ENCODE data around the gene RABGAP1L. TPM values are rescaled to one million over a fixed set of nuclear protein-coding genes. Genes with fewer than 3 reads are reported as not detected.
"Not testable (repeated sequence)": the region's sequence is repeated elsewhere in the genome, so short reads cannot be mapped to it uniquely, and the experiment has no call there.

RABGAP1L gene
- total RNA-seq, 1 donor from 2014 or later = 83.9 TPM

DNA sequence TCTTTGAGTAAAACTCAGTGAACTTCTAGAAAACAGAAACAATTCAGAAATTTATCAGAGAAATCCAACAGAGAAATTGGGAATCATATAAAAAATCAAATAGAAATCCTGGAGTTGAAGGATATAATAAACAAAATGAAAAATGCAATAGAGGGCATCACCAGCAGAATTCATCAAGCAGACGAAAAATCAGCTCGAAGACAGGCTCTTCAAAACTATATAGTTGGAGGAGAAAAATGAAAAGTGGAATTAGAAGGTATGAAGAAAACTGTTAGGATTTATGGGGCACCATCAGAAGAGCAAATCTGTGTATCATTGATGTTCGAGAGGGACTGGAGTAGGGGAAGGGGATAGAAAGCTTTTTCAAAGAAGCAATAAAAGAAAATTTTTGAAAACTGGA, 167.0 kb downstream of the RABGAP1L start:
- ATAC-seq = no peak
- Histone ChIP-seq H3K27ac (no peak overlapping the region), H3K36me3 (no peaks in the 10 kb centered on the region), H3K9me3 (peaks cover 13% of the 10 kb centered on the region), H3K4me1 (no peaks in the 10 kb centered on the region), H3K27me3 (ENCODE audit: low read depth) (no peaks in the 10 kb centered on the region), H3K4me3 (no peak overlapping the region)
- TF ChIP-seq, protein P1, sequence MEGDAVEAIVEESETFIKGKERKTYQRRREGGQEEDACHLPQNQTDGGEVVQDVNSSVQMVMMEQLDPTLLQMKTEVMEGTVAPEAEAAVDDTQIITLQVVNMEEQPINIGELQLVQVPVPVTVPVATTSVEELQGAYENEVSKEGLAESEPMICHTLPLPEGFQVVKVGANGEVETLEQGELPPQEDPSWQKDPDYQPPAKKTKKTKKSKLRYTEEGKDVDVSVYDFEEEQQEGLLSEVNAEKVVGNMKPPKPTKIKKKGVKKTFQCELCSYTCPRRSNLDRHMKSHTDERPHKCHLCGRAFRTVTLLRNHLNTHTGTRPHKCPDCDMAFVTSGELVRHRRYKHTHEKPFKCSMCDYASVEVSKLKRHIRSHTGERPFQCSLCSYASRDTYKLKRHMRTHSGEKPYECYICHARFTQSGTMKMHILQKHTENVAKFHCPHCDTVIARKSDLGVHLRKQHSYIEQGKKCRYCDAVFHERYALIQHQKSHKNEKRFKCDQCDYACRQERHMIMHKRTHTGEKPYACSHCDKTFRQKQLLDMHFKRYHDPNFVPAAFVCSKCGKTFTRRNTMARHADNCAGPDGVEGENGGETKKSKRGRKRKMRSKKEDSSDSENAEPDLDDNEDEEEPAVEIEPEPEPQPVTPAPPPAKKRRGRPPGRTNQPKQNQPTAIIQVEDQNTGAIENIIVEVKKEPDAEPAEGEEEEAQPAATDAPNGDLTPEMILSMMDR (IDR thresholded peaks at IDR 0.05) = no peak
- intact Hi-C loops (cut with DNase I) = no loop called here
- no peak for DNase-seq

DNA sequence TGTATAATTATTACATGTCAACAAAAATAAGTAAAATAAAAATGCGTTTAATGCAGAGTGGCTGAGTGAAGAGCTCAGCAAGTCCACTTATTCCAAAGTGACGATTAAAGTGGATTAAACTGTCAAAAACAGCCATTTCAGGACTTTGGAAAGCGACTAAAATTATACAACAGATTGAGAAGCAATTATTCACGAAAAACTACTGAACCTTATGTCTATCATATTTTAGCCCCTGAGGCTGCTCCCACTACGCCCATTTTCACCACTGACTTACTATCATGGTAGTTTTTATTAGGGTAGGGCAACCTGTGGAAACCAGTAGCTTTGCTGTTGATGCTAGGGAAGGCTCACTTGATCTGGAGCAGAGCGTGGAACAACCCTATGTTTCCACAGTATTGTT, 174.1 kb downstream of the RABGAP1L start:
- TF ChIP-seq, protein P1 (IDR thresholded peaks at IDR 0.05) = no peak
- intact Hi-C loops (cut with DNase I) = no loop called here
- H3K9me3 ChIP-seq = no peaks in the 10 kb centered on the region
- DNase-seq = no peak
- H3K4me1 ChIP-seq = no peaks in the 10 kb centered on the region
- H3K27ac ChIP-seq = no peak overlapping the region
- ATAC-seq = no peak
- H3K4me3 ChIP-seq = no peak overlapping the region
- no peaks in the 10 kb centered on the region for H3K36me3 ChIP-seq
- H3K27me3 ChIP-seq (ENCODE audit: low read depth) = no peaks in the 10 kb centered on the region

DNA sequence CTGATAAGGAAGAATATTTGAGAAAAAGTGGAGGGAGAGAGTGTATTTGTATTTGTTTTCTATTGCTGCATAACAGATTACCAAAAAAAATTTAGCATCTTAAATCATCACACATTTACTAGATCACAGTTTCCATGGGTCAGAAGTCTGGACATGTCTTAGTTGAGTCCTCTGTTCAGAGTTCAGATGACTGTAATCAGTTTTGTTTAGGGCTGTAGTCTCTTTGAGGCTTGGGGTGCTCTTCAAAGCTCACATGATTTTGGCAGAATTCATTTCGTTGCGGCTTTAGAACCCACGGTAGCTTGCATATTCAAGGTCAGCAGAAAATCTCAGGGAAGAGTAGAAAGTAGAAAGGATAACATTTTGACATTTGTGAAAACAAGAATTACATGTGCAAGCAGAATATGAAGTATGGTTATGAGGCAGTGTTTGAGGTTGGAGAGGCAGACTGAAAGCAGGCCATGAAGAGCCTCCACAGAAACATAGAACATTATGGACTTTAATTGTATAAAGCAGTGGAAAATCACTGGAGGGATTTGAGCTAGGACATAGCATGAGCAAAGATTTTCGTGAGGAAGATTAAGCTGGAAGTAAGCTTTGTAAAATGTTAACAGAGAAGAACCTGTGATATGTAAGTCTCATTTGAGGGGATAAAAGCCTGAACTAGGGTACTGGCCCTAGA, 177.8 kb downstream of the RABGAP1L start:
- Histone ChIP-seq H3K36me3 (no peaks in the 10 kb centered on the region), H3K27me3 (ENCODE audit: low read depth) (no peaks in the 10 kb centered on the region), H3K27ac (no peak overlapping the region), H3K9me3 (no peaks in the 10 kb centered on the region), H3K4me1 (no peaks in the 10 kb centered on the region), H3K4me3 (no peak overlapping the region)
- ATAC-seq (no peak), DNase-seq (no peak)
- TF ChIP-seq, protein P1 (IDR thresholded peaks at IDR 0.05) = no peak
- intact Hi-C loops (cut with DNase I) = no loop called here

DNA sequence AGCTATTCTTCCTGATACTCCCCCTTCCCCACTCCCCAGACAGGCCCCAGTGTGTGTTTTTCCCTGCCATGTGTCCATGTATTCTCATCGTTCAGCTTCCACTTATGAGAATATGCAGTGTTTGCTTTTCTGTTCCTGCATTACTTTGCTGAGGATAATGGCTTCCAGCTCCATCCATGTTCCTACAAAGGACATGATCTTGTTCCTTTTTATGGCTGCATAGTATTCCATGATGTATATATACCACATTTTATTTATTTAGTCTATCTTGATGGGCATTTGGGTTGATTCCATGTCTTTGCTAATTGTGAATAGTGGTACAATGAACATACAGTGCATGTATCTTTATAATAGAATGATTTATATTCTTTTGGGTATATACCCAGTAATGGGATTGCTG, 181.1 kb downstream of the RABGAP1L start:
- H3K4me3 ChIP-seq; intact Hi-C loops (cut with DNase I); H3K27me3 ChIP-seq (ENCODE audit: low read depth); H3K9me3 ChIP-seq; DNase-seq; H3K4me1 ChIP-seq; ATAC-seq; H3K27ac ChIP-seq; H3K36me3 ChIP-seq: not testable (repeated sequence)

DNA sequence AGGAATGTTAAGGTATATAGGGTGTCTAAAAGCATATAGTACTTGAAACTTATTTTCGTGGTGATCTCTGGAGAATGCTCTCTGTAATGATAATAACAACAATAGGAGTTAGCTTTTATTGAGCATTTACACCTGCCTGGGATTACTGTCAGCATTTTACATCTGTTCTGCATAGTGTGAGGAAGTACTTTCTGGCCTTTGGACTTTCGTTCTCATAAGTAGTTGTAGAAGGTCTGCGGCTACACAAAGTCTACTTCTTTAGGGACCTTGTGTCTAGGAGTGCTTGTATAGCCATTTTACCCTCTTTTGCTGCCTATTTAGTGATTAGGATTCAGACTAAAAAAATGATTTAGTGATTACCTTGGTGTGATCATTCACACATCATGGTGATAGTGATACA, 184.8 kb downstream of the RABGAP1L start:
- H3K27me3 ChIP-seq (ENCODE audit: low read depth) = no peaks in the 10 kb centered on the region
- no peaks in the 10 kb centered on the region for H3K36me3 ChIP-seq
- H3K9me3 ChIP-seq = no peaks in the 10 kb centered on the region
- DNase-seq (no peak), ATAC-seq (no peak)
- intact Hi-C loops (cut with DNase I) = no loop called here
- TF ChIP-seq, protein P1 (IDR thresholded peaks at IDR 0.05) = no peak
- H3K4me1 ChIP-seq = no peaks in the 10 kb centered on the region
- H3K27ac ChIP-seq = no peak overlapping the region
- H3K4me3 ChIP-seq = no peak overlapping the region

DNA sequence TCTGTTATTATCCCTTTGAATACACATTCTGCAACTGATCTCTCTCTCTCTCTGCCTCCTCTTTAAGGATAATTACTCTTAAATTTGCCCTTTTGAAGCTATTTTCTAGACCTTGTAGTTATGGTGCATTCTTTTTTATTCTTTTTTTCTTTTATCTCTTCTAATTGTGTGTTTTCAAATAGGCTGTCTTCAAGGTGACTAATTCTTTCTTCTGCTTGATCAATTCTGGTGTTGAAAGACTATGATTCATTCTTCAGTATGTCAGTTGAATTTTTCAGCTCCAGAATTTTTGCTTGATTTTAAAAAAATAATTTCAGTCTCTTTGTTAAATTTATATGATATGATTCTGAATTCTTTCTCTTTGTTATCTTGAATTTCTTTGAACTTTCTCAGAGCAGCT, 192.8 kb downstream of the RABGAP1L start:
- DNase-seq (no peak), ATAC-seq (no peak)
- Histone ChIP-seq H3K36me3 (no peaks in the 10 kb centered on the region), H3K4me1 (no peaks in the 10 kb centered on the region), H3K27ac (no peak overlapping the region), H3K4me3 (no peak overlapping the region), H3K9me3 (no peaks in the 10 kb centered on the region), H3K27me3 (ENCODE audit: low read depth) (no peaks in the 10 kb centered on the region)
- TF ChIP-seq, protein P1 (IDR thresholded peaks at IDR 0.05) = no peak
- intact Hi-C loops (cut with DNase I) = no loop called here
